HUES48 (cell line): ENCODE results near the gene C2CD5.
"Not testable (repeated sequence)": the region's sequence is repeated elsewhere in the genome, so short reads cannot be mapped to it uniquely, and the experiment has no call there.

Experiments
- H3K27ac ChIP-seq: one replicate; pipeline ENCODE4 v1.7.0; 2013; ENCODE audit warnings: low read depth, low read length, inconsistent platforms
- H3K27me3 ChIP-seq: 2 replicates; pipeline ENCODE4 v1.6.1; 2013; ENCODE audit warnings: mild to moderate bottlenecking, low read length; ENCODE audit not compliant: control insufficient read depth, insufficient read depth
- H3K36me3 ChIP-seq: 2 replicates; pipeline ENCODE4 v1.6.1; 2013; ENCODE audit warnings: low read length; ENCODE audit not compliant: control insufficient read depth, insufficient read depth
- H3K4me1 ChIP-seq: 2 replicates; pipeline ENCODE4 v1.6.1; 2013; ENCODE audit warnings: mild to moderate bottlenecking, low read length; ENCODE audit not compliant: control insufficient read depth, insufficient read depth
- H3K4me3 ChIP-seq: 2 replicates; pipeline ENCODE4 v1.5.1; 2013; ENCODE audit warnings: mild to moderate bottlenecking, low read depth, low read length
- H3K9ac ChIP-seq: 2 replicates; pipeline ENCODE4 v1.6.1; 2013; ENCODE audit warnings: mild to moderate bottlenecking, low read depth, low read length, moderate library complexity
- H3K9me3 ChIP-seq: 2 replicates; pipeline ENCODE4 v1.6.1; 2013; ENCODE audit warnings: low read length; ENCODE audit not compliant: control insufficient read depth, insufficient read depth

Gene C2CD5

DNA sequence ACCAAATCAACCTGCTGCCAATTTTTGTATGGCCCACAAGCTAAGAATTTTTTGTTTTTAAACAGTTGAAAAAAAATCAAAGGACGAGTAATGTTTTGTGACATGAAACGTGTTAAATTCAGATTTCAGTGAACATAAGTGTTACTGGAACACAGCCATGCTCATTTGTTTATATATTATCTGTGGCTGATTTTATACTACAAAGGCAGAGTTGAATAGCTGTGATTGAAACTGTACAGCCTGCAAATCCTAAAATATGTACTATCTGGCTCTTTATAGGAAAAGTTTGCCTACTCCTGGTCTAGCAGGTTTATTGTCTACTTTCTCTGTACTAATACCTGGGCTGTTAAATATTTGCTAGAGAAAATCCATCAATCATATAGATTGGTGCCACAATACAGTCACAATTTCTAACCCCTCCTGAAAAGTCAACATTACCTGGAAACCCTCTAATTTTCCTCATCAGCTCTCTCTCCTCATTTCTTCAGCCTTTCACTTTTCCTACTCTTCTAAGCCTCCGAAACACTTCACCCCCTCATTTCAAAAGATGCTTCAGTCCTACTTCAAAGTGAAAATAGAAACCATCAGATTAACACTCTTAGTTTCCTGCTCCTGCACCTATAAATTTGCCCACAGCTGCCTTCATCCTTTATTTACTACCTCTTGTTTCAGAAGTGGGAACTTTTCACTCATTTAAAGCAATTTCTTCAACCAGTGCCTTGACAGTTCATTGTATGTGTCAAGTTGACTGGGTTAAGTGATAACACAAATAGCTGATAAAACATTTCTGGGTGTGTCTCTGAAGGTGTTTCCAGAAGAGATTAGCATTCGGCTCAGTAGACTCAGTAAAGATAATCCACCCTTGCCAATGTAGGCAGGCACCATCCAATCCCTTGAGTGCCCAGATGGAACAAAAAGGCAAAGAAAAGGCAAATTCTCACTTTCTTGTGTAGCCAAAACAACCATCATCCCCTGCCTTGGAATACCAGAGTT lies 18.0 kb upstream of the C2CD5 start:
- no peak overlapping the region for H3K27ac ChIP-seq
- peaks cover 3% of the 10 kb centered on the region; the same call in 1 of the 2 replicates for H3K9me3 ChIP-seq
- H3K4me3 ChIP-seq, result no peak overlapping the region
- no peak overlapping the region for H3K9ac ChIP-seq
- H3K36me3 ChIP-seq, result no peaks in the 10 kb centered on the region
- H3K4me1 ChIP-seq, result peaks cover 6% of the 10 kb centered on the region; the same call in 1 of the 2 replicates
- no peaks in the 10 kb centered on the region for H3K27me3 ChIP-seq

GRCh38 chr12:22554750-22555149 lies 10.4 kb upstream of the C2CD5 start:
- Histone ChIP-seq H3K9me3 (peaks cover 12% of the 10 kb centered on the region; the same call in 1 of the 2 replicates), H3K4me1 (peaks cover 18% of the 10 kb centered on the region)
- not testable (repeated sequence) for H3K9ac ChIP-seq, H3K4me3 ChIP-seq, H3K27ac ChIP-seq, H3K27me3 ChIP-seq, H3K36me3 ChIP-seq

DNA sequence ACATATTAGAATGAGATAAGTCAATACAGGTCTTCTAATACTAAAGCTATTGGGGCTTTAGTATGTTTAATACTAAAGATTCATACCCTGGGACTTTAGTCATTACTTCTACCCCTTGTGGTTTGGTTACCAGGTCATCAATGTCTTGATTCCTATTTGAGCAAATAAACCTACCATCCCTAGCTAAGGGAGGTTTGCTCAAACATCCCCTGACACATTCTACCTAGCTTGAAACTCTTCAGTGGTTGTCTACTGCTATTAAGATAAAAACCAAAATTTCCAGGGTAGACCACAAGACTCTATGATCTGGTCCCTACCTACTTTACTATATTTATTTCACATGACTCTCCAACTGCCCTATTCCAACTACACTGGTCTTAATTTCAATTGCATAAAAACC lies 7.3 kb upstream of the C2CD5 start:
- Histone ChIP-seq H3K9me3 (peaks cover 12% of the 10 kb centered on the region; the same call in 1 of the 2 replicates), H3K36me3 (no peaks in the 10 kb centered on the region), H3K4me1 (peaks cover 12% of the 10 kb centered on the region), H3K9ac (no peak overlapping the region), H3K4me3 (no peak overlapping the region), H3K27ac (no peak overlapping the region), H3K27me3 (no peaks in the 10 kb centered on the region)

DNA sequence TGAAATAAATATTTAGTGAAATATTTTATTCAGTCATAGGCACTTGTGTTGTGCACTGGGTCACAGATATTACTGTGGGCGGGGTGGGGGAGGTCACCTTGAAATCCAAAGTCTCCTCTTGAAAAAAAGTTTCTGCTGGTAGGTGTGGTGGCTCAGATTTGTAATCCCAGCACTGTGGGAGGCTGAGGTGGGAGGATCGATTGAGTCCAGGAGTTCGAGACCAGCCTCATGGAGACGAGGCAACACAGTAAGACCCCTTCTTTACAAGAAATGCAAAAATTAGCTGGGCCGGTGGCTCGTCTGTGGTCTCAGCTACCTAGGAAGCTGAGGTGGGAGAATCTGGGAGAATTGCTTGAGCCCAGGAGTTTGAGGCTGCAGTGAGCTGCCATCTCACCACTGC lies 913 bp upstream of the C2CD5 start:
- no peaks in the 10 kb centered on the region for H3K9me3 ChIP-seq
- H3K36me3 ChIP-seq, result no peaks in the 10 kb centered on the region
- no peak overlapping the region for H3K27ac ChIP-seq
- H3K27me3 ChIP-seq, result no peaks in the 10 kb centered on the region
- peak overlapping the region; percentile 90 for H3K4me3 ChIP-seq
- peaks cover 12% of the 10 kb centered on the region for H3K4me1 ChIP-seq
- no peak overlapping the region for H3K9ac ChIP-seq

GRCh38 chr12:22543246-22544037 lies 900 bp downstream of the C2CD5 start:
- peak overlapping the region; percentile 90 for H3K4me3 ChIP-seq
- H3K9ac ChIP-seq, result peak overlapping the region; percentile 81
- H3K9me3 ChIP-seq, result no peaks in the 10 kb centered on the region
- H3K4me1 ChIP-seq, result peaks cover 14% of the 10 kb centered on the region
- peak overlapping the region; percentile 96 for H3K27ac ChIP-seq
- no peaks in the 10 kb centered on the region for H3K27me3 ChIP-seq
- no peaks in the 10 kb centered on the region; the same call in 1 of the 2 replicates for H3K36me3 ChIP-seq

DNA sequence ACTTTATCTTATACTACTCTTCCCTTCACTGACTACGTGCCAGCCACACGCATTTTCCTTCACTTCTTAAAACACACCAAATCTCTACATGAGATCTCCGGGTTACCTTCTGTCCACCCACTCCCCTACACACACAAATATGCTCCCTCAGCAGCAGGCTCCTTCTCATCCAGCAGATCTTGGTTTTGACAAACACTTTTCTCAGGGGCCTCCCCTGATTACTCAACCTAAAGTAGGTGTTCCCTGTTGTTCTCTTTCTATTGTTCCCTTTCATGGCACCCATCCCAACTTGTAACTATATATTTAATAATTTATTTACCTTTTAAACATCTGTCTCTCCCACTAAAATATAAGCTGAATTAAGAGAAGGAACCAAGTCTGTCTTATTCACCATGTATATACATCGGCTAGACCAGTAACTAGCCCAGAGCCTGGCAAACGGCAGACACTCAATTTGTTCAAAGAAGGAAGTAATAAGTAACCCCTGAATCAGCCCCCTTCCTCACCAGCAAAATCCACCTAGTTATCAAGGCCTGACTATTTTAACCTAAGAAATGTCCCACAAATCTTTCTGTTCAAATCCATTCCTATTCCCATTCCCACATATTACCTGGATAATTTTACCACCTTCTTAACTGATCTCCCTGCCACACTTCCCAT lies 2.7 kb downstream of the C2CD5 start:
- Histone ChIP-seq H3K4me3 (no peak overlapping the region), H3K36me3 (no peaks in the 10 kb centered on the region; the same call in 1 of the 2 replicates), H3K27me3 (no peaks in the 10 kb centered on the region), H3K9ac (no peak overlapping the region), H3K9me3 (no peaks in the 10 kb centered on the region), H3K27ac (no peak overlapping the region), H3K4me1 (peaks cover 17% of the 10 kb centered on the region)

DNA sequence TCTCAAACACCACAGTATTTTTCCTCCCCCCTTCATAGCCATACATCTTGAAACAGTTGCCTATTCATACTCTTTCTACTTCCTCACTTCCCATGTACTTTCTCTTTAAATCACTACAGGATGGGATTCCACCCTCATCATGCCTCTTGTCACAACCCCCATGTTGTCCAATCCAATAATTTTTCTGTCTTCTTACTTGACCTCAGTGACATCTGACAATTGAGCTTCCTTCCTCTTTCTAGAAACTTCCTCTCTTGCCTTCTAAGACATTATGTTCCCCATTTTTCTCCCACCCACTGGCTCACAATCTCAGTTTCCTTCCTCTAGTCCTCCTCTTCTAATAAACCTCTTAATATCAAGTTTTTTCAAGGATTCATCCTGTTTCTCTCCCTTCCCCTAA lies 5.3 kb downstream of the C2CD5 start:
- Histone ChIP-seq H3K9me3 (no peaks in the 10 kb centered on the region), H3K4me3 (no peak overlapping the region), H3K9ac (no peak overlapping the region), H3K36me3 (peaks cover 4% of the 10 kb centered on the region), H3K4me1 (peaks cover 32% of the 10 kb centered on the region), H3K27me3 (no peaks in the 10 kb centered on the region), H3K27ac (no peak overlapping the region)

DNA sequence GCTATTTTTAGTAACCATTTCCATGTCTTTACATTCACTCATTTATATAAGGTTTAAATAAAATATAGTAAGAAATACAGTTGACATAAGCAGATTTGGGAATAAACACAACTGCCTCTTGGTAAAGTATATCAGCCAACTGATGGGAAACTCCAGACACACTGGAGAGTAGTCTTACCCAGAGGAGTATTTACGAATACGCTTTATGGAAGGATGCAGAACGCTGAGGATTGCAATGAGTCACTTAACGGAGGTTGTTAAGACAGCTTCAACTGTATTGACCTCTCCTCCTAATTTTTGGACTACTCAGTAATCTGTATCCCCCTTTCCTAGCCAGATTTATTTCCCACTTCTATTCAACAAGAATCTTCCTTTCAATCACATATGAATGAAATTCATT lies 6.0 kb downstream of the C2CD5 start:
- H3K36me3 ChIP-seq, result peaks cover 8% of the 10 kb centered on the region
- no peaks in the 10 kb centered on the region for H3K9me3 ChIP-seq
- H3K4me1 ChIP-seq, result peaks cover 31% of the 10 kb centered on the region
- H3K9ac ChIP-seq, result no peak overlapping the region
- H3K27ac ChIP-seq, result no peak overlapping the region
- H3K4me3 ChIP-seq, result no peak overlapping the region
- no peaks in the 10 kb centered on the region for H3K27me3 ChIP-seq

DNA sequence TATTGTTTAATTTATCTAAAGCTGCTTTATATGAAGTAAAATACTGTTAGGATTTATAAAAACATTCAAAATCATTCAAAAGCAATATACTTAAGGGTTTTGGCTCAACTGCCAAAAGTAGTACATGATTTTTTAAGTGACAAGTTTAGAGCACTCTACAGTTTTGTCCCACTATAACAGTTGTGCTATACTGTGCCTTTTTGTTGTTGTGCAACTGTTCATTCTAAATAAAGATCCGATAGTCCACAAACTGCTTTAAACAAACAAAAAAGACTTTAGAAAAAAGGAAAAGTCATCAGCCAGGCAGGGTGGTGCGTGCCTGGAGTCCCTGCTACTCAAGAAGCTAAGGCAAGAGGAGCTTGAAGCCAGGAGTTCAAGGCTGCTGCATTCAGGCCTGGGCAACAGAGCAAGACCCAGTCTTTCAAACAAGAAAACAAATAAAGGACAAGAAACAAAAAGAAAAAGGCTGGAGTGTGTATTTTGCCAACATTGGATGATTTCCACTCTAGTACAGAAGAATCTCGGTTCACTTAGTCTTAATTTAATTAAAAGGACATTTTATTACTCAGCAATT lies 7.3 kb downstream of the C2CD5 start:
- Histone ChIP-seq H3K9me3 (no peaks in the 10 kb centered on the region), H3K4me1 (peaks cover 20% of the 10 kb centered on the region), H3K27me3 (no peaks in the 10 kb centered on the region), H3K27ac (no peak overlapping the region), H3K4me3 (no peak overlapping the region), H3K36me3 (peaks cover 16% of the 10 kb centered on the region), H3K9ac (no peak overlapping the region)

DNA sequence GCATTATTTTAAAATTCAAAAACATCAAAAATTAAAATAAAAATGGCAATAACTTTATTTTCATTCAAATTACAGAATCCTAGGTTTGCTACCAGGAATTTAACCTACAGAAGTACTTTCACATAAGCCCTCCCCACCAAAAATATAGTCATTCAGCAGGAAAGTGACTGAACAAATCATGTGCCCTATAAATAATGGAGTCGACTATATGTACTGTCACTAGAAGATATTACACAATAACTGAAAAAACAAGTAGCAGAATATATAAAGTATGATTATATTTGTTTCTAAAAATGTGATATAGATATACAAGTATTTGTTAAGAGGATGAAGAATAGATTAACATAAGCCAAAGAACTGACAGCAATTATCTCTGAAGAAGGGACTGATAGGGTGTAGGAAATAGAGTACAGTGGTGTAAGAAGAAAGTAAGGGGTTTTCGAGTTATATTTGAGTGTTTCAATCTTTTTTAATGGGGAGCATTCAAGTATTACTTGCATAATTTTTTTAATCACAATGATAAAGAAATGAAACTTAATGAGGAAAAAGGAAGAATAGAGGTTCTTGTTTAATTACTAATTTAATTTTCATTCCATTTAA lies 7.9 kb downstream of the C2CD5 start:
- H3K9me3 ChIP-seq, result no peaks in the 10 kb centered on the region
- no peak overlapping the region for H3K27ac ChIP-seq
- peaks cover 20% of the 10 kb centered on the region for H3K4me1 ChIP-seq
- peaks cover 20% of the 10 kb centered on the region for H3K36me3 ChIP-seq
- no peak overlapping the region for H3K4me3 ChIP-seq
- no peaks in the 10 kb centered on the region for H3K27me3 ChIP-seq
- no peak overlapping the region for H3K9ac ChIP-seq
